ENCODE measurements around the gene PIAS4.

The PIAS4 gene

GRCh38 chr19:4075373-4075772 is 67.8 kb downstream of the PIAS4 start:
- Histone ChIP-seq H3K36me3 (ENCODE audit: control insufficient read depth in 5 of 5, insufficient read depth in 5 of 5, low read length in 5 of 5) (no peaks in the 10 kb centered on the region), H3K4me1 (ENCODE audit: control insufficient read depth in 5 of 5, insufficient read depth in 5 of 5, low read length in 5 of 5) (peaks cover 0 to 20% (median 14%) of the 10 kb centered on the region in 5 donors), H3K9me3 (ENCODE audit: control insufficient read depth in 5 of 5, low read length in 5 of 5) (no peaks in the 10 kb centered on the region), H3K27ac (ENCODE audit: low read depth, low read length) (no peak overlapping the region), H3K4me3 (ENCODE audit: low read depth in 1 of 5, low read length in 5 of 5) (no peak overlapping the region), H3K9ac (ENCODE audit: low read length in 5 of 5) (no peak overlapping the region), H3K27me3 (ENCODE audit: control insufficient read depth in 5 of 5, insufficient read depth in 4 of 5, low read length in 5 of 5) (no peaks in the 10 kb centered on the region)

DNA sequence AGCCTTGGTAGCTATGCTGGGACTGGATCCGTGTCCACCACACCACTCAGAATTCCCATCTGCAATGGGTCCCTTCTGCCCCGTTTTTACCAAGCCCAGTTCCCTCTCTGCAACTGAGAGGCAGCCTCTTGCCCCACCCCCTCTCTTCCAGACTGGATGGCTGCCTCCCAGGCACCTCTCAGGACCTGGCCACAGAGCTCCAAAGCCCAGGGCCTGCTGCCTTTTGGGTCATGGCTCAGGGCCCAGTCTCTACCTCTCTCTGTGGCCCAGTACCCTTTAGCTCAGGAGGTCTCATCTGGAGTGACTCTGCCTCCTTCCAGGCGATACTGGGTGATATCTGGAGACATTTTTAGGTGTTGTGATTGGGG is 69.5 kb downstream of the PIAS4 start:
- Histone ChIP-seq H3K4me3 (ENCODE audit: low read depth in 1 of 5, low read length in 5 of 5) (peak overlapping the region in 1 of 5 donors; percentile 69), H3K27ac (ENCODE audit: low read depth, low read length) (no peak overlapping the region), H3K9ac (ENCODE audit: low read length in 5 of 5) (peak overlapping the region in 1 of 5 donors; percentile 7), H3K27me3 (ENCODE audit: control insufficient read depth in 5 of 5, insufficient read depth in 4 of 5, low read length in 5 of 5) (no peaks in the 10 kb centered on the region), H3K9me3 (ENCODE audit: control insufficient read depth in 5 of 5, low read length in 5 of 5) (no peaks in the 10 kb centered on the region), H3K4me1 (ENCODE audit: control insufficient read depth in 5 of 5, insufficient read depth in 5 of 5, low read length in 5 of 5) (peaks cover 0 to 22% (median 14%) of the 10 kb centered on the region in 5 donors), H3K36me3 (ENCODE audit: control insufficient read depth in 5 of 5, insufficient read depth in 5 of 5, low read length in 5 of 5) (no peaks in the 10 kb centered on the region)

GRCh38 chr19:4077800-4078684 is 70.5 kb downstream of the PIAS4 start:
- Histone ChIP-seq H3K27ac (ENCODE audit: low read depth, low read length) (peak overlapping the region; percentile 57), H3K36me3 (ENCODE audit: control insufficient read depth in 5 of 5, insufficient read depth in 5 of 5, low read length in 5 of 5) (no peaks in the 10 kb centered on the region), H3K9me3 (ENCODE audit: control insufficient read depth in 5 of 5, low read length in 5 of 5) (no peaks in the 10 kb centered on the region), H3K4me3 (ENCODE audit: low read depth in 1 of 5, low read length in 5 of 5) (peak overlapping the region; percentile 50 to 70 (median 69)), H3K4me1 (ENCODE audit: control insufficient read depth in 5 of 5, insufficient read depth in 5 of 5, low read length in 5 of 5) (peaks cover 0 to 25% (median 14%) of the 10 kb centered on the region in 5 donors), H3K9ac (ENCODE audit: low read length in 5 of 5) (peak overlapping the region in 3 of 5 donors; percentile 32 to 79 (median 66)), H3K27me3 (ENCODE audit: control insufficient read depth in 5 of 5, insufficient read depth in 4 of 5, low read length in 5 of 5) (no peaks in the 10 kb centered on the region)

GRCh38 chr19:4080473-4080872 is 72.9 kb downstream of the PIAS4 start:
- no peak overlapping the region for H3K9ac ChIP-seq (ENCODE audit: low read length in 5 of 5)
- H3K9me3 ChIP-seq (ENCODE audit: control insufficient read depth in 5 of 5, low read length in 5 of 5) = no peaks in the 10 kb centered on the region
- no peak overlapping the region for H3K27ac ChIP-seq (ENCODE audit: low read depth, low read length)
- H3K4me1 ChIP-seq (ENCODE audit: control insufficient read depth in 5 of 5, insufficient read depth in 5 of 5, low read length in 5 of 5) = peaks cover 0 to 34% (median 18%) of the 10 kb centered on the region in 5 donors
- H3K36me3 ChIP-seq (ENCODE audit: control insufficient read depth in 5 of 5, insufficient read depth in 5 of 5, low read length in 5 of 5) = no peaks in the 10 kb centered on the region
- no peak overlapping the region for H3K4me3 ChIP-seq (ENCODE audit: low read depth in 1 of 5, low read length in 5 of 5)
- H3K27me3 ChIP-seq (ENCODE audit: control insufficient read depth in 5 of 5, insufficient read depth in 4 of 5, low read length in 5 of 5) = no peaks in the 10 kb centered on the region

GRCh38 chr19:4081441-4082129 is 74.0 kb downstream of the PIAS4 start:
- no peaks in the 10 kb centered on the region for H3K27me3 ChIP-seq (ENCODE audit: control insufficient read depth in 5 of 5, insufficient read depth in 4 of 5, low read length in 5 of 5)
- peak overlapping the region; percentile 40 for H3K27ac ChIP-seq (ENCODE audit: low read depth, low read length)
- no peak overlapping the region for H3K4me3 ChIP-seq (ENCODE audit: low read depth in 1 of 5, low read length in 5 of 5)
- peaks cover 0 to 37% (median 18%) of the 10 kb centered on the region in 5 donors for H3K4me1 ChIP-seq (ENCODE audit: control insufficient read depth in 5 of 5, insufficient read depth in 5 of 5, low read length in 5 of 5)
- no peak overlapping the region for H3K9ac ChIP-seq (ENCODE audit: low read length in 5 of 5)
- H3K36me3 ChIP-seq (ENCODE audit: control insufficient read depth in 5 of 5, insufficient read depth in 5 of 5, low read length in 5 of 5) = no peaks in the 10 kb centered on the region
- H3K9me3 ChIP-seq (ENCODE audit: control insufficient read depth in 5 of 5, low read length in 5 of 5) = no peaks in the 10 kb centered on the region

GRCh38 chr19:4082172-4082571 is 74.6 kb downstream of the PIAS4 start:
- peaks cover 0 to 35% (median 18%) of the 10 kb centered on the region in 5 donors for H3K4me1 ChIP-seq (ENCODE audit: control insufficient read depth in 5 of 5, insufficient read depth in 5 of 5, low read length in 5 of 5)
- no peak overlapping the region for H3K9ac ChIP-seq (ENCODE audit: low read length in 5 of 5)
- H3K4me3 ChIP-seq (ENCODE audit: low read depth in 1 of 5, low read length in 5 of 5) = no peak overlapping the region
- H3K27ac ChIP-seq (ENCODE audit: low read depth, low read length) = peak overlapping the region; percentile 40
- H3K27me3 ChIP-seq (ENCODE audit: control insufficient read depth in 5 of 5, insufficient read depth in 4 of 5, low read length in 5 of 5) = no peaks in the 10 kb centered on the region
- H3K9me3 ChIP-seq (ENCODE audit: control insufficient read depth in 5 of 5, low read length in 5 of 5) = no peaks in the 10 kb centered on the region
- H3K36me3 ChIP-seq (ENCODE audit: control insufficient read depth in 5 of 5, insufficient read depth in 5 of 5, low read length in 5 of 5) = no peaks in the 10 kb centered on the region

GRCh38 chr19:4083677-4084546 is 76.4 kb downstream of the PIAS4 start:
- Histone ChIP-seq H3K4me3 (ENCODE audit: low read depth in 1 of 5, low read length in 5 of 5) (peak overlapping the region in 3 of 5 donors; percentile 42 to 48 (median 48)), H3K9me3 (ENCODE audit: control insufficient read depth in 5 of 5, low read length in 5 of 5) (no peaks in the 10 kb centered on the region), H3K9ac (ENCODE audit: low read length in 5 of 5) (peak overlapping the region in 3 of 5 donors; percentile 58 to 66 (median 62))

GRCh38 chr19:4084547-4084877 is 77.0 kb downstream of the PIAS4 start:
- Histone ChIP-seq H3K36me3 (ENCODE audit: control insufficient read depth in 5 of 5, insufficient read depth in 5 of 5, low read length in 5 of 5) (peaks cover 0 to 4% (median 2%) of the 10 kb centered on the region in 5 donors), H3K27ac (ENCODE audit: low read depth, low read length) (no peak overlapping the region), H3K27me3 (ENCODE audit: control insufficient read depth in 5 of 5, insufficient read depth in 4 of 5, low read length in 5 of 5) (no peaks in the 10 kb centered on the region), H3K9ac (ENCODE audit: low read length in 5 of 5) (peak overlapping the region in 1 of 5 donors; percentile 62), H3K4me1 (ENCODE audit: control insufficient read depth in 5 of 5, insufficient read depth in 5 of 5, low read length in 5 of 5) (peaks cover 0 to 34% (median 9%) of the 10 kb centered on the region in 5 donors), H3K4me3 (ENCODE audit: low read depth in 1 of 5, low read length in 5 of 5) (peak overlapping the region in 2 of 5 donors; percentile 48), H3K9me3 (ENCODE audit: control insufficient read depth in 5 of 5, low read length in 5 of 5) (no peaks in the 10 kb centered on the region)

More at GRCh38 chr19:4083677-4084546, 76.4 kb downstream of the PIAS4 start:
- H3K27ac ChIP-seq (ENCODE audit: low read depth, low read length) = no peak overlapping the region
- no peaks in the 10 kb centered on the region for H3K36me3 ChIP-seq (ENCODE audit: control insufficient read depth in 5 of 5, insufficient read depth in 5 of 5, low read length in 5 of 5)
- H3K4me1 ChIP-seq (ENCODE audit: control insufficient read depth in 5 of 5, insufficient read depth in 5 of 5, low read length in 5 of 5) = peaks cover 0 to 30% (median 4%) of the 10 kb centered on the region in 5 donors
- H3K27me3 ChIP-seq (ENCODE audit: control insufficient read depth in 5 of 5, insufficient read depth in 4 of 5, low read length in 5 of 5) = no peaks in the 10 kb centered on the region

GRCh38 chr19:4086411-4086867 is 78.9 kb downstream of the PIAS4 start:
- Histone ChIP-seq H3K4me1 (ENCODE audit: control insufficient read depth in 5 of 5, insufficient read depth in 5 of 5, low read length in 5 of 5) (peaks cover 0 to 37% (median 9%) of the 10 kb centered on the region in 5 donors), H3K27ac (ENCODE audit: low read depth, low read length) (no peak overlapping the region), H3K9me3 (ENCODE audit: control insufficient read depth in 5 of 5, low read length in 5 of 5) (no peaks in the 10 kb centered on the region), H3K36me3 (ENCODE audit: control insufficient read depth in 5 of 5, insufficient read depth in 5 of 5, low read length in 5 of 5) (peaks cover 0 to 22% (median 13%) of the 10 kb centered on the region in 5 donors), H3K27me3 (ENCODE audit: control insufficient read depth in 5 of 5, insufficient read depth in 4 of 5, low read length in 5 of 5) (no peaks in the 10 kb centered on the region), H3K9ac (ENCODE audit: low read length in 5 of 5) (no peak overlapping the region), H3K4me3 (ENCODE audit: low read depth in 1 of 5, low read length in 5 of 5) (no peak overlapping the region)
